Measurements from ENCODE around the gene ARHGEF9.

DNA sequence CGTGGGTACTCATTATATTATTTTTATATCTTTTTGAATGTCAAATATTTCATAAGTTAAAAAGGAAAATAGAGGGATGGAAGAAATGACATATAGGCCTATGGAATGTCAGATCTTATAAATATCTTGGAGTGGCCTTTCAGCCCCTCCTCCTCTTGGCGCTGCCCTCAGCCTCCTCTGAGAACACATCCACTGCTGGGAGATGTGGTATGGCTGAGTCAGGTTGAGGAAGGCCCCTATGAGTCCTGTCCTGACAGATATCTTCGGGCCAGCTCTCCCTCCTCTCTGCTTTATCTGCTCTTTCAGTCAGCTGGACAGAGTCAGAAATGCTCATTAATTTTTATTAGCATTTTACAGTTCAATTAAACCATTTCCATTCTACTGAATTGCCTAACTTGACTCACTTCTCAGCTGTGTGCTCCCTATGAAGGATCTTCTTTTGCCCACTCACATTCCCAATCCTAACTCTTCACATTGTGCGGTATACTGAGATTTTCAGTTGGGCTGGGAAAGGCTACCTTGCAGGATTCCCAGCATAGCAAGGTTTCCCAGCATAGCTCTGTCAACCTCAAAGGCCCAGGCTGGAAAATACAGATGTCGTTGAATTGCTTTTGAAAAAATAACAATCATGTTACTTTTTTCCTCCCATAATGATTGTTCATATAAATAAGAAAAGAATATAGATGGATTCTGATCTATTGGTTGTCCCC, 128.0 kb downstream of the ARHGEF9 start:
- TF ChIP-seq, protein P1, sequence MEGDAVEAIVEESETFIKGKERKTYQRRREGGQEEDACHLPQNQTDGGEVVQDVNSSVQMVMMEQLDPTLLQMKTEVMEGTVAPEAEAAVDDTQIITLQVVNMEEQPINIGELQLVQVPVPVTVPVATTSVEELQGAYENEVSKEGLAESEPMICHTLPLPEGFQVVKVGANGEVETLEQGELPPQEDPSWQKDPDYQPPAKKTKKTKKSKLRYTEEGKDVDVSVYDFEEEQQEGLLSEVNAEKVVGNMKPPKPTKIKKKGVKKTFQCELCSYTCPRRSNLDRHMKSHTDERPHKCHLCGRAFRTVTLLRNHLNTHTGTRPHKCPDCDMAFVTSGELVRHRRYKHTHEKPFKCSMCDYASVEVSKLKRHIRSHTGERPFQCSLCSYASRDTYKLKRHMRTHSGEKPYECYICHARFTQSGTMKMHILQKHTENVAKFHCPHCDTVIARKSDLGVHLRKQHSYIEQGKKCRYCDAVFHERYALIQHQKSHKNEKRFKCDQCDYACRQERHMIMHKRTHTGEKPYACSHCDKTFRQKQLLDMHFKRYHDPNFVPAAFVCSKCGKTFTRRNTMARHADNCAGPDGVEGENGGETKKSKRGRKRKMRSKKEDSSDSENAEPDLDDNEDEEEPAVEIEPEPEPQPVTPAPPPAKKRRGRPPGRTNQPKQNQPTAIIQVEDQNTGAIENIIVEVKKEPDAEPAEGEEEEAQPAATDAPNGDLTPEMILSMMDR (IDR thresholded peaks at IDR 0.05; ENCODE audit: insufficient read depth, low read length, poor library complexity, severe bottlenecking): no peak
- TF ChIP-seq EZH2phosphoT487 (conservative IDR thresholded peaks at IDR 0.05; ENCODE audit: low read length): no peak
